GM12878 (cell line): ENCODE data around the gene CFAP70. TPM values are rescaled to one million over a fixed set of nuclear protein-coding genes. Genes with fewer than 3 reads are reported as not detected.

Experiments
- ATF7 ChIP-seq: fragments of 450-650 bp; IDR thresholded peaks from 2 replicates; pipeline ENCODE4 v1.6.1; 2016; ENCODE audit warnings: low read depth, mild to moderate bottlenecking
- BACH1 ChIP-seq: fragments of 450-650 bp; IDR thresholded peaks from 2 replicates; pipeline ENCODE4 v1.6.1; 2017; ENCODE audit warnings: mild to moderate bottlenecking, borderline replicate concordance
- BCLAF1 ChIP-seq: fragments of 450-650 bp; IDR thresholded peaks from 2 replicates; pipeline ENCODE4 v1.6.1; 2017; ENCODE audit warnings: antibody characterized with exemption, mild to moderate bottlenecking, moderate library complexity
- BMI1 ChIP-seq: fragments of 450-650 bp; IDR thresholded peaks from 2 replicates; pipeline ENCODE4 v1.6.1; 2016; ENCODE audit warnings: mild to moderate bottlenecking, moderate library complexity, borderline replicate concordance
- BRCA1 ChIP-seq: IDR thresholded peaks from 2 replicates; pipeline ENCODE4 v1.6.1; 2011; ENCODE audit warnings: low read depth, low read length, improper control_type of control experiment
- FOXK2 ChIP-seq: fragments of 450-650 bp; IDR thresholded peaks from 2 replicates; pipeline ENCODE4 v1.6.1; 2017; ENCODE audit warnings: mild to moderate bottlenecking, moderate library complexity
- KDM1A ChIP-seq: fragments of 200-600 bp; sonication (generic); IDR thresholded peaks from 2 replicates; pipeline ENCODE4 v1.6.1; 2016; ENCODE audit warnings: borderline replicate concordance
- MTA2 ChIP-seq: fragments of 450-650 bp; IDR thresholded peaks from 2 replicates; pipeline ENCODE4 v1.6.1; 2016; ENCODE audit warnings: low read depth, mild to moderate bottlenecking, moderate library complexity
- MTA3 ChIP-seq: IDR thresholded peaks from 2 replicates; pipeline ENCODE4 v1.6.1; 2012; ENCODE audit warnings: low read length, inconsistent platforms, borderline replicate concordance
- MYB ChIP-seq: fragments of 150-350 bp; IDR thresholded peaks from 2 replicates; pipeline ENCODE4 v1.6.1; 2014; ENCODE audit warnings: mild to moderate bottlenecking, low read depth, low read length, borderline replicate concordance
- NBN ChIP-seq: fragments of 450-650 bp; IDR thresholded peaks from 2 replicates; pipeline ENCODE4 v1.6.1; 2016
- NFYA ChIP-seq: IDR thresholded peaks from 2 replicates; pipeline ENCODE4 v1.6.1; 2011; ENCODE audit warnings: low read depth, mild to moderate bottlenecking, low read length, improper control_type of control experiment, borderline replicate concordance
- NR2C2 ChIP-seq: IDR thresholded peaks from 2 replicates; pipeline ENCODE4 v1.6.1; 2011; ENCODE audit warnings: borderline replicate concordance, low read depth; ENCODE audit not compliant: control insufficient read depth, insufficient read length
- PKNOX1 ChIP-seq: fragments of 450-650 bp; IDR thresholded peaks from 2 replicates; pipeline ENCODE4 v1.6.1; 2016; ENCODE audit warnings: mild to moderate bottlenecking
- PRDM15 ChIP-seq: fragments of 450-650 bp; formaldehyde crosslinking; IDR thresholded peaks from 2 replicates; pipeline ENCODE4 v1.4.0; 2020; ENCODE audit warnings: mild to moderate bottlenecking, moderate library complexity
- RAD51 ChIP-seq: fragments of 450-650 bp; IDR thresholded peaks from 2 replicates; pipeline ENCODE4 v1.6.1; 2016; ENCODE audit warnings: moderate library complexity, mild to moderate bottlenecking, inconsistent platforms
- RELB ChIP-seq: fragments of 450-650 bp; IDR thresholded peaks from 2 replicates; pipeline ENCODE4 v1.6.1; 2017; ENCODE audit warnings: low read depth, mild to moderate bottlenecking, moderate library complexity
- SIN3A ChIP-seq: IDR thresholded peaks from 2 replicates; pipeline ENCODE4 v1.6.1; 2012; ENCODE audit warnings: low read depth, low read length, improper control_type of control experiment
- SMAD1 ChIP-seq: fragments of 450-650 bp; IDR thresholded peaks from 2 replicates; pipeline ENCODE4 v1.6.1; 2018; ENCODE audit warnings: mild to moderate bottlenecking, low read depth; ENCODE audit not compliant: partially characterized antibody
- WRNIP1 ChIP-seq: IDR thresholded peaks from 2 replicates; pipeline ENCODE4 v1.6.1; 2011; ENCODE audit warnings: low read depth, low read length, improper control_type of control experiment, borderline replicate concordance
- ZNF384 ChIP-seq: IDR thresholded peaks from 2 replicates; pipeline ENCODE4 v1.6.1; 2012; ENCODE audit warnings: low read depth, mild to moderate bottlenecking, low read length, improper control_type of control experiment, borderline replicate concordance
- ZSCAN29 ChIP-seq: fragments of 450-650 bp; IDR thresholded peaks from 2 replicates; pipeline ENCODE4 v1.6.1; 2017; ENCODE audit warnings: mild to moderate bottlenecking, moderate library complexity
- polyA plus RNA-seq, 11 experiments: library from polyadenylated mRNA; depleted of rRNA in 4 of 11; unstranded in 6 of 11; stranded (reverse) in 5 of 11; fragments of >200 nt; fragmentation: Nextera tagmentation in 4 of 11; fragmentation: Illumina TruSeq in 1 of 11; extraction: Ambion mirVana in 4 of 11; extraction: Trizol in 1 of 11; gene quantifications; 1 replicate in 1 of 11; 2 replicates in 10 of 11; pipeline versions ENCODE4 v1.2.1 to v1.2.3, GENCODE V29; 2011 to 2016; ENCODE audit warnings: inconsistent platforms in 2 of 11, missing spikeins in 2 of 11, low read depth in 1 of 11
- total RNA-seq, 4 experiments: library from RNA; depleted of rRNA in 3 of 4; stranded (reverse); fragments of >200 nt in 3 of 4; fragmentation: Illumina TruSeq in 1 of 4; extraction: Trizol in 1 of 4; gene quantifications; 2 replicates each; pipeline versions ENCODE4 v1.2.1 to v1.2.3, GENCODE V29; 2013 to 2021

The CFAP70 gene
- total and polyA plus RNA-seq, 10 of the 15 experiments (the other 5 are each of a cell fraction or from before 2014, with no cell fraction given): 0.21 to 1.1 (median 0.42) TPM

GRCh38 chr10:73246646-73247508 lies 111.8 kb downstream of the CFAP70 start, which contains the start of gene DNAJC9 (continued):
- TF ChIP-seq PKNOX1 (no peak; the same call in 1 of the 2 replicates), FOXK2 (no peak; the same call in none of the 2 replicates), NFYA (no peak), SIN3A (peak; percentile 96), NR2C2 (no peak), PRDM15 (CRISPR knock-in tag) (no peak; the same call in 1 of the 2 replicates), BCLAF1 (no peak), MTA3 (no peak), RAD51 (no peak), ATF7 (no peak), ZSCAN29 (no peak), MTA2 (no peak), ZNF384 (no peak), BMI1 (no peak), NBN (peak; percentile 75), SMAD1 (no peak), BACH1 (peak; percentile 84), MYB (no peak), KDM1A (no peak), RELB (peak; percentile 86), BRCA1 (no peak), WRNIP1 (no peak)
